HL-60/S4 treated with retinoic acid at 250 ng/mL for 4 days and 3 days (cell line): Measurements from ENCODE around the gene STX18.
"Not testable (repeated sequence)": the region's sequence is repeated elsewhere in the genome, so short reads cannot be mapped to it uniquely, and the experiment has no call there.

ENCODE experiments used
- in situ Hi-C: fragments of 300-500 bp; cut with MboI; formaldehyde crosslinking; loops from 2 replicates; pipeline ENCODE4 v1.7.0; 2022; ENCODE audit warnings: low sequenced_read_pairs

The STX18 gene

DNA sequence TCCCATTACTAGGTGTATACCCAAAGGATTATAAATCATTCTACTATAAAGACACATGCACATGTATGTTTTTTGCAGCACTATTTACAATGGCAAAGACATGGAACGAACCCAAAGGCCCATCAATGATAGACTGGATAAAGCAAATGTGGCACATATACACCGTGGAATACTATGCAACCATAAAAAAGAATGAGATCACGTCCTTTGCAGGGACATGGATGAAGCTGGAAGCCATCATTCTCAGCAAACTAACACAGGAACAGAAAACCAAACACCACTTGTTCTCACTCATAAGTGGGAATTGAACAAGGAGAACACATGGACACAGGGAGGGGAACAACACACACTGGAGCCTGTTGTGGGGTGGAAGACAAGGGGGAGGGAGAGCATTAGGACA lies 31.2 kb downstream of the STX18 start:
- in situ Hi-C loops = not testable (repeated sequence)

DNA sequence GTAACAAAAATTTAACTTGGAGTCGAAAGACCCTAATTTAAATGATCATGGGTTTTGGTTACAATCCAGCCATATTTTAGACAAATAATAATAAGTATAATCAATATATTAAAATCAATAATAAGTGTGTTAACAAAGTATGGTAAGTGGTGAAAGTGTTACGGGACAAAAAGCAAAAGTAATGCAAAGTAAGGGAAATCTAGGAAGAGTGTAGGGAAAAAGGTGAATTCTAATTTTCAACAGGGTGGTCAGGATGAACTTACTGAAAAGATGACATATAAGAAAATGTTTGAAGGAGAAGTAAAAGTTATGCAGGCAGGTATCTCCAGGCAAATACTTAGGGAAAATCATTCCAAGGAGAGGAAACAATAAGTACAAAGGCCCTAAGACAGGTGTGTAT lies 32.3 kb downstream of the STX18 start:
- in situ Hi-C loops = no loop called here

DNA sequence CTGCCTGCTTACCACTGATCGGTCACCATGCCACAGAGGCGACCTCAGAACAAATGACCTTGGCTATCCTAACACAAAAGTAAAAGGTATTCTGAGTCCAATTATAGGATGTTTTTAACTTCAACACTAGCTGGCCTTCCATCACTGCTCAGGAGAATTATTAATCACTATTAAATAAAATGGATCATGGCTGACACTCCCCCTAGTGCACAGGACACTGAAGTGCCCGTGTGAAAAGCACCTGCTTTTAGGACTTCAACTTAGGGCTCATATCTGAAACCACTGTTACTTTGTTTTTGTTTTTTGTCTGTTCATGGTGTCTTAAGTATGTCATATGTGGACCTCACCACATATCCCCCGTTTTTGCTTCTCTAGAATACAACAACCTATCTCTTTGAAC lies 33.9 kb downstream of the STX18 start:
- in situ Hi-C loops = no loop called here

DNA sequence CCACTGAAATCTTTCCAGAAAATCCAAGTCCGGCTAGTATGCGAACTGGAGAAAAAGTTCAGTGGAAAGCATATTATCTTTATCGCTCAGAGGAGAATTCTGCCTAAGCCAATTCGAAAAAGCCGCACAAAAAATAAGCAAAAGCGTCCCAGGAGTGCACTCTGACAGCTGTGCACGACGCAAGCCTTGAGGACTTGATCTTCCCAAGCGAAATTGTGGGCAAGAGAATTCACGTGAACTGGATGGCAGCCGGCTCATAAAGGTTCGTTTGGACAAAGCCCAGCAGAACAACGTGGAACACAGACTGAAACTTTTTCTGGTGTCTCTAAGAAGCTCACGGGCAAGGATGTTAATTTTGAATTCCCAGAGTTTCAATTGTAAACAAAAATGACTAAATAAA lies 34.4 kb downstream of the STX18 start:
- in situ Hi-C loops = no loop called here

DNA sequence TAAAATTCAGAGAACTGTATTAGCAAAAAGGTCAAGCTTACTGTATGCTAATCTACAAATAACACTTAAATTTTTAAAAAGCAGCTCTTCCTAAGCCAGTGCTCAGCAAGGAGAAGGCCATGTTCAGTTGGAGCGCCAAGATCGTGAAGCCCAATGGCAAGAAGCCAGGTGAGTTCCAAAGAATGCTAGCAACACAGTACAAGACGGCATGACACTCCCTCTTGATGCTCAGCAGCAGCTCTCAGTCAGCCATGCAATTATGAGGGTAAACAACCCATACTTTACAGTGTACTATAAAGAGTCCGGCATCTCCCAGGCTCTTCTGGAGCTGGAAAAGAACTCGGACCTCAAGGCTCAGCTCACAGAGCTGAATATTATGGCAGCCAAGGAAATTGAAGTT lies 34.9 kb downstream of the STX18 start:
- in situ Hi-C loops = no loop called here

DNA sequence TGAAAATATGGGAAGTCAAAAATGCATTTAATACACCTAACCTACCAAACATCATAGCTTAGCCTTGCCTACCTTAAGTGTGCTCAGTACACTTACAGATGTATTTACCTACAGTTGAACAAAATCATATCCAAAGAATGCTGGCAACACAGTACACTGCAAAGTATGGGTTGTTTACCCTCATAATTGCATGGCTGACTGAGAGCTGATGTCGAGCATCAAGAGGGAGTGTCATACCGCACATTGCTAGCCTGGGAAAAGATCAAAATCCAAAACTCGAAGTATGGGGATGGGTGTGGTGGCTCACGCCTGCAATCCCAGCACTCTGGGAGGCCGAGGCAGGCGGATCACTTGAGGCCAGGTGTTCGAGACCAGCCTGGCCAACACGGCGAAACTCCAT lies 36.6 kb downstream of the STX18 start:
- in situ Hi-C loops = not testable (repeated sequence)

DNA sequence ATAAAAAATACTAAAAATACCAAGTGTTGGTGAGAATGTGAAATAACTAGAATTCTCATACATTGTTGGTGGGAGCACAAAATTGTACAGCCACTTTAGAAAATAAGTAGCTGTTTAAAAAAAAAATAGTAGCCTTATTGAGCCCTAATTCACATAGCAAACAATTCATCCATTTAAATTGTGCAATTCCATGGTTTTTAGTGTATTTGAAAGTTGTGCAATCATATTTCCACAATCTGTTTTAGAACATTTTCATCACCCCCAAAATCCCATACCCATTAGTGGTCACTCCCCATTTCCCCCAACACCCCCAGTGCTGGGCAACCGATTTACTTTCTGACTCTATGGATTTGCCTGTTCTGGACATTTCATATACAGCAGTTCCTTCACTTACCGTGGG lies 37.1 kb downstream of the STX18 start:
- in situ Hi-C loops = no loop called here

DNA sequence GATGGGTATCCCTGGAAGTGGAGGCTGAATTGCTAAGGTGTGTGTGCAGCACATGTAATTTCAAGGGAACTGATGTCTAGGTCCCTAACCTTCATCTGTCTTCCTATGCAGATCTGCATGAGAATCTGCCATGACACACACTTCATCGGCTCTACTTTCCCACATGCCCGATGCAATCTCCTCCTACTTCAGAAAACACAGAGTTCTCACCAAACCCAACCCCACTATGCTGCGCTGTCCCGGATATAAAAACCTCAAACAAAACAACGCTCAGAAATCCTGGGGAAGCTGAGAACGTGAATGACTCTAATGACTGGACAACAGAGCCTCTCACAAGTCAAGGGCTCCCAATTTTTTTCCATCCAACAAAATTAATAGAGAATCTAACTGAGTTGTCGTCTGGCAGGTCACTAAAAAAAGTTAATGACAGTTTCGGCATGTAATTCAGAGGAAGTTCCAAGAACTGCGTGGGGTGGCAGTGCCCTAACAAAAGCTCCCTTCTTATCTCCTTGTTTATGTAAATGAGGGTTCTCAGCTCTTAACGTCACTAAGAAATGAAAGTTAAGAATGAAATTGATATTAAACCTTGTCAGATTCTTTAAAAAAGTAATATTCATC lies 39.0 kb downstream of the STX18 start:
- in situ Hi-C loops = no loop called here

DNA sequence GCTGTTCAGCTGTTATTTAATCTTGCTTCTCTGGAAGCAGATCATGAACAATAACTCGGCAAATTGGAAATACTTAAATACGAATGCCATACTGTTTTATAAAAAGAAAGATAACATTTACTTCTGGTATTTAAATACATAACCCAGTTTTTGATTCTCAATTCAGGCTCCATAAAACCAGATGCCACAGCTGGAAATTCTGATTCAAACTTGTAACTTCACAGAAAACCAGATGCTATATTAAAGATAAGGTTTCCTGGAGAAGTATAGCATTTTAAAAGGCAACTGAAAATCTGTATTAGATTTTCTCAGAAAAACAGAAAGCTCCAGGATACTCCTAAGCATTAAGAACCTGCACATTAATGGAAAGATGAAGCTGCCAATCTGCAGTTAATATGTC lies 40.2 kb downstream of the STX18 start:
- in situ Hi-C loops = no loop called here

DNA sequence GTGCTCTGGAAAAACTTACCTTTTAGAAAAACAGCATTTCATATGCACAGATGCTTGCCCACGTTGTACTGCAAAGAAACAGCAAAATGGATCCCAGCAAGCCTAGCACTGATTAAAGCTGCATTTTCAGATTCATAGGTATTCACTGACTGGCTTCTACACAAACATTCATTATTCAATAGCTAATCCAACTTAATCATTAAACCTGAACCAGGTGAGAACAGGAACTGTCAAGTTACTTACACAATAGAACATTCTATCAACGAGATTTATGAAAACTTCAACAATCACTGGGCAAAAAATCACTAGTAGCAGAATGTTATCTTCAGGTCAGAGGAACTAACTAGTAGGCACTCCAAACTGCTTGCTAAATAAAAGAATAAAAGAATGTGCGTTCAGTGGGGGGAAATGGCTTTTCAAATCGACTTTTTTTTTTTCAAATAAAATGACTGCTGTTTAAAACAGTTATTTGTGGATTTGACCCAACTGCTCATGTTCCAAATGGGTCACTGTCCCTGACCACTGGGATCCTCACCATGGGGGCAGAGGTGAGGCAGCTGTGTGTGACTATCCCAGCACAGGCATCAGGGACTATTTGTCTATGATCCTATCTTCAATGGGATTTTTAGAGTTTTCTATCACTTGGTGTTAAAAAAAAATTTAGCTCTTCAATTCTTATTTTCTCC lies 42.3 kb downstream of the STX18 start:
- in situ Hi-C loops = no loop called here

DNA sequence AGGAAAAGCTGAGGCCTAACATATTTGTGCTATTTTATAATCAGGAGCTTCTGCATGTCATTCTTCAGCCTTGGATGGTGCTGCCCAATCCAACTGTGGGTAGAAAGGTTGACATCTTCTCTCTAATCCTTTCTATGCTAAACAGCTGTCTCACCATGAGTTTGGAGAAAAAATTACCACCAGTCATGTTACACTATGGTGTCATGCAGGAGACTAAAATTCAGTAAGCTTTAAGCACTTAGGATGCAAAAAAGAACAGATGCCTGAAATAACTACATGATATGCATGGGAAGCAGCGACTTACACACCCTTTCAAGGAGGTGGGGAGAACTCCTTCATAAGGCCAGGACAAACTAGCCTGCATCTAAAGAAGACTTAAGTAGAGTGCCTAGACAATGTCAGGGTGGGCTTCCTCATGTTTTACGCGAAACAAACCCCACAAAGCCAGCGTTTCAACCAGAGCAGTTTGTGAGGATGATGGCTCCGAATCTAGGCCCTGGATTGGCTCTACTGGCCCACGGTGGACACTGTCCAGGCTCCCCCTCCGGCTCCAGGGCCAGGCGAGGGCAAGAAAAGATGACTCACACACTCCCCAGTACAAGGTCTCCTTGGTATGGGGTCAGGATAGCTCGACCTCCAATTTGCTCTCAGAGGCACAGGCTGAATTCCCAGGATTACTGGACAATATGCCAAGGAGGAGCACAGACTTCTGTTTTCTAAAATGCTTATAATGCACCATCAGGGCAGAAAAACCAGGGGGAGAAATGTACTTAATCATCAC lies 45.1 kb downstream of the STX18 start:
- in situ Hi-C loops = no loop called here

DNA sequence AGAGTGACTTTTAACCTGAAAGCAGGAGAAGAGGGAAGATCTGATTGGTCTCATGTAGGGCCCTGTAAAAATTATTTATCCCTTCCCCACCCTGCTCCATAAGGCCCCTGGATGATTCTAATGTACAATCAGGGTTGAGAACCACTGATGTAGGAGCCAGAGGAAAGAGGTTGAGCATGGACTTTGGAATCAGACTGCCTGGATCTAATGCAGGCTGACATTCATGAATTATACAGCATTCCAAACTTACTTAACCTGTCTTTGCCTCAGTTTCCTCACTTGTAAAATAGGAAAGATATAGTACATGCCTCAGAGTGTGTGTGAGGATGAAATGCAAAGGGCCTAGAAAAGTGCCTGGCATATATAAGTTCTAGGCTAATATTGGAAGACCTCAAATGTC lies 47.0 kb downstream of the STX18 start:
- in situ Hi-C loops = no loop called here

DNA sequence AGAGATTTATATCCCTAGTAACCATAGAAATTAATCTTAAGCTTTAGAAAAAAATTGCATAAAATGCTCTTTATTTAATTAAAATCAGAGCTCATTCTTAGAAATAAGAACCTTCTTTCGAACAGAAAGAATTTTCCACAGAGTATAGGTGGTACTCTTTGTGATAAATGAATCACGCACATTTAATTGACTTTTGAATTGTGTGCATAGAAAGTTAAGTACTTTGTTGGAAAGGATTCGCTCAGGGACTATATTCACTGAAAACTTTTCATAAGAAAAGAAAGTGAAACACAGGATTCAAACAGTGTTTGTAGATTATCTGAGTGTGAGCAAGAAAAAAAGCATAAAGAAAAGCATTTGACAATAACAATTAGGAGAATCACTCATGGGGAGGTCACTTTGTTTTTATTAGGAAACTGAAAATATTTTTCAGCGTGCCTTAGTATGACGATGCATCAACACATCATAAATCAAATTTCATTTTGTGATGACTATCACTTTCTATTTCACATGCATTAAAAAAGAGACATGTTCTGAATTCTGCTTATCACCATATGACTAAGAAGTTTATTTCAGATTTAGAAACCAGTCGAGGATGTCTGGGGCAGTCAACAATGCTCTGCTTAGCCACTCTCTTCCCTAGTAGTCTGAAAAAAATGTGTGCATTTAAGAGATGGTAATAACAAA lies 49.5 kb downstream of the STX18 start:
- in situ Hi-C loops = no loop called here

DNA sequence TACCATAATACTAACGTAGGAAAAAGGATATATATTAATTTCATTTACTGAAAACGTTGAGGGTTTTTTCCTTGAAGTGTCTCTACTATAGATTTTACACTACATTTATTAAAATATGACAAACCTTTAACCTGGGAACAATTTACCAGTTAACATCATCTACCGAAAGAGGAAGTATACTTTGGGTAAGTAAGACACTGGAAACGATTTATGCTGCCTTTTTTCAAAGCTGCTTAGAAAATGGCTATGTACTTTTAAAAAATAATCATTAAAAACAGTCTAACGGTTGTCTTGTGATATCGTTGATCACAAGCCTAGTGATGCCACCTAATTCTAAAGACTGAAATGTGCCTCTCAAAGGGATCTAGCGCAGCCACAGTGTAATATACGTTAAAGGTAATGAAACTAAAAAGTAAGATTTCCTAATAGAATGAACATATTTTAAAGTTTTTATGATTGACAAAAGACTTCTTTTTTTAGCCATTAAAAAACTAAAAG lies 50.4 kb downstream of the STX18 start:
- in situ Hi-C loops = no loop called here

DNA sequence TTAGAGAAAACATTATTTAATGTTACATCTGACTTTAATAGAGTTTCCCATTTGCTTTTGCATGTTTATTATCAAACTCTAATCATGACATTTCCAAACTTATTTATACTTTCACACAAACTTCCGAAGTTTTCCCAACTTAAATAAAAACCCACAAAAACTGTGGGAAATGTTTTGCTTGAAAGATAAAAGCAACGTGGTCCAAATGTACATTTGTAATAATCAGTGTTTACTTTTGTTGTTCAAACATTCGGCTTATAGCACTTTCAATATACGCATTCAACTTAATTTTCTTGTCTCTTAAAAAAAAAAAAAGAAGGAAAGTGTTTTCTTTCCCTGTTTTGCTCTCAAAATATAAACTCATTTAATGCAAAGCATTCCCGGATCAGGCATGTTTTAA lies 51.0 kb downstream of the STX18 start:
- in situ Hi-C loops = no loop called here

DNA sequence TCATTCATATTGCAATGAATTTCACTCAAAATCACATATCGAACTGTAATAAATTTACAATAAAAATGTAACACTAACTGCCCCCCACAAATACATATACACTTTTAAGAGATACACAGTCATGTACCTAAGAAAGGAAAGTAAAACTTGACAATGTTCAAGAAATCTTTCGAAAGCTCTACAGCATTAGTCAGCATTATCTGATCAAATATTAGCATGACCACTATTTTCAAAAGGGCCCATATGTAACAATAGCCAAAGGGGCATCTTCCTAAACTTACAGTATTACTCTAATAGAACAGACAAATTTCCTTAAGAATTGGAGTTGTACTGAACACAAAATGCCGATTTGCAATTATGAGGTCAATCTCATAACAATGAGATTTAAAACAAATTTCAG lies 51.8 kb downstream of the STX18 start:
- in situ Hi-C loops = no loop called here

DNA sequence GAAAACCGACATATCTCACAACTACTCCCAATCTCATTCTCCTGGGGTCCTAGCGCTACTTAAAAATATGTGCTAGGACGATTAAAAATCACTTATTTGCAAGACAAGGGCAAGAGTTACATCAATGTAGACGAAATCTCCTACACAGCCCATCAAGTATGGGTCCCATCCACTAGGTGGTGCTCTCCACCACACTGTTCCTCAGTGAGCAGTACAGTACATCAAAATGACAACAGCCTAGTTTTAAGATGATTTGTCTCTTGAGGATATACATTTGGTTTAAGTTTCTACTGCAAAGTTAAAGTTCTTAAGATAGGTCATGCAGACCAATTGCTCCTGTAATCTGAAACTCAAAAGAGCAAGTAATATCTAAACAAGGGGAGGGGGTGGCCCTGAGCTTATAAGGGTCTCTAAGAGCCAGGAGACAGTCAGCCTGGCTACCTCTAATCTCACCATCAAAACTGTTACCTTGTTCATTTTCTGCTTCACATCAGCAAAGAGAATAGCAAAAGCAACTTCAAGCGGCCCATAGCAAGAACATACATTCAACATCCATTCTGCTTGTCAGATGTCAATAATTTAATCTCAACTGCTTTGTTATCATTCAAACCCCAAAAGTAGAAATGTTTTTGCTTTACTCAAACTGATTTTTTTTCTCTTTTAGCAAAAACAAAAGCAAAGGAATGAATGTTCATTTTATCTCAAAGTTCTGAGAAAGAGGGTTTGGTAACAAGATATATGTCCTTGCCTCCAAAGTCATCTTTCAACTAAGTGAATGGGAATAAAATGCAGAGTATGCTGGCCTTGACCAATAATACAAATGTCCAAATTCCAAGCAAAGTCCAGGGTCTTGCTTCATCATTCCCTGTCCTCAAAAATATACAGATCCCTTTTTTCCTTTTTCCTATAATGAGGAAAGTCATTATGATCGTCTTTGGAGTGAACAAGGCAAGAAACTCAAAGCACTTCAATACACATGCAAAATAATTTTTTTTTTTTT lies 53.1 kb downstream of the STX18 start:
- in situ Hi-C loops = no loop called here

DNA sequence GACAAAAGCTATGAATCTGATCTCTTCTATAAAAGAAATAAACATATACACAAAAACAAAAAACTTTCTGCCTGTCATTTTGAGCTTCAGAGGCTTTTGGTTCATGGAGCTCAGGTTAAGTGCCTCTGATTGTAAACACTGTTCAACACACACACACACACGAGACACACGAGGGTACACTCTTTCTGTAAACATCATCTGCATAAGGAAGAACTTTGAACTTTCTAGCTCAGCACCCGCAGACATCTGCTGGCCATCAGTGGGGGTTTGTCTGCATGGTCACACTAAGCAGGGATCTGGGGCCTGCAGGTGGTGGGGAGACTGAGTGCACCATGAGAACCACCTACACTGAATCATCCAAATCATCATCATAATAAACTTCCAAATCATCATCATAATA lies 54.9 kb downstream of the STX18 start:
- in situ Hi-C loops = no loop called here

DNA sequence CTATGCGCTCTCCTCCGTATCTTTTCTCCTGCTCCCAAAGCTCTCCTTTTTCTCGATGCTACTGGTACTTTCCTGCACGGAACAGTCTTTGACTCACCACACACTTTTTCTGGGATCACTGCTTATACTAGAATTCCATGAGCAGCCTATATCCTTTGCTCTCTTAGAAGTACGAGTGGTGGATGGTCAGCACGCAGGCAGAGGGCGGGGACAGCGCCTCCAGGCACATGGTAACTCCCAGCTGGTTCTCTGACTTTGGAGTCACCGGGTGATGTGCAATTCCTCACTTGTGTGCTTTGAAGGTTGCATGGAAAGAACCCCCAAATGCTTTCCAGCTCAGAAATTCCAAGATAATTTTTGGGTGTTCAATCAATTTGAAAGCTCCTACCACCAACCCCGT lies 56.0 kb downstream of the STX18 start:
- in situ Hi-C loops = no loop called here

DNA sequence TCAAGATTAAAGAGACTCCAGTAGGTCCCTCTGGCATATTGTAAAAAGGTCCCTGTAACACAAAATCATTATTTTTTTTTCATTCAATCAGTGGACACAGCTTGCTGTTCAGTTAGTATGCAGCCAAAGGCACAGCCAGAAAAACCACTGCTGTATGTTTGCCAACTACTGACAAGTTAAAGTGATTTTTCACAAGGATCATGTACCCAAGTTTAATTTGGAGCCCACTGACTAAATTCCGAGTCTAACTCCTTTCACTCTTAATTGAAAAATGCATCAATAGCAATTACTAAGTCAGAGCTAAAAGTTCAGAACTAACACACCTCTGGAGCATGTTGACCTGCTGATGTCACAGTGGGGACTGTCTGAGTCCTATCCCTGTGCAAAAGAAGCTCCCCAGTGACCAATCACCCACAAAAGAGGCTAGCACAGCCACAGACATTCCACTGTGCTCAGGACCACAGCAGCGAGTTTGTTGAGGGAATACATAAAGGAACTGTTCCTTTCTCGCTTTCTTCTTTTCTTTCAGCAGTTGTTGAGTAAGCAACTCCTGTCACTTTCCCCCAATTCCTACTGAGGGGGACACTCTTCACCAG lies 60.4 kb downstream of the STX18 start:
- in situ Hi-C loops = no loop called here
